ENCODE measurements around the gene PTPRF.
"Not testable (repeated sequence)": the region's sequence is repeated elsewhere in the genome, so short reads cannot be mapped to it uniquely, and the experiment has no call there.

PTPRF gene

DNA sequence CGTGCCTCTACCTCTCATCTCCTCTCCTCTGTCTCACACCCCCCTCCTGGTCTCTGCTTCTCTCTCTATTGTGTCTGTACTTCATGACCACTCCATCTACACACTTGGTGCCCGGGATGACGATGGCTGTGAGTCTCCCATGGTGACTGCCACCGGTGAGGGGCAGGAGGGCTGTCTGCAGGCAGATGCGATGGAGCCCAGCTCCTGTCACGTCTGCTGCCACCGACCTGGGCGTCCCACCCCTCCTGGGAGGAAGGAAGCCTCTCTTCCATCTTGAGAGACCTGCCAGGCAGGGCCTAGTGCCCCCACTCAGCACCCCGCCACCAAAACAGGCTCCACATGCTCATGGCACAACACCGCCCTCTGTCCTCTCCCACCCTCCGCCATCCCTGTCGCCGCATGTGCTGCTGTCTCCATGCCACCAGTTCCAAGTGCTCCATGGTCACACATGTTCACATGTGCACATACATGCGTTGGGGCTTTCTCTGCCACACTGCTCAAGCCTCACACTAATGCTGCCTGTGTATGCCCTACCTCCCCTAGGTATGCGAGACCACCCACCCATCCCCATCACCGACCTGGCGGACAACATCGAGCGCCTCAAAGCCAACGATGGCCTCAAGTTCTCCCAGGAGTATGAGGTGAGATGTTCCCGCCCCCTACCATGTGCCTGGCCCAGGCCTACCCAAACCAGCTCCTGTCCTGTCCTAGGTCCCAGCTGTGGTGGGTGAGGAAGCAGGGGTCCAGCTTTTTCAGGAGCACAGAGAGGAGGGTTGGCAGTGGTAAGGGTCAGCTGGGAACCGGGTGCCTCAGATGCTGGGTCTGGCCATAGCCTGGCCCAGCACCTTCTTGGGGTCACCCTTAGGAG is 82.6 kb downstream of the PTPRF start:
- no peak for DNase-seq

DNA sequence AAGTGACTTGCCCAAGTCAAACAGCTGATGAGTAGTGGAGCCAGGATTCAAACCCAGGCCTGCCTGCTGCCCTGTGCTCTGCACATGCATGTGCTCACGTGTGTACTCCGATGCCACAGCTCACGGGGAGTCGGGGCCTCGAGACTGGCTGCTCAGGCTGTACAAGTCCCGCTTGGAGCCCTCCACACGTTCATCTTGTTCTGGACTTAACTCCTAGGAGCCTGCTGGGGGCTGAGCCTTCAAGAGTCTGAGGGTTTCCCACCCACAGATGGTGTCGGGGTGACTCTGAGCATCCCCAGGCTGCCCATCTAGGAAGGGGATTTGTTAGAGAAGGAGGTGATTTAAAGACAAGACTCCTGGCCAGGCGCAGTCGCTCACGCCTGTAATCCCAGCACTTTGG is 83.5 kb downstream of the PTPRF start:
- no peak for DNase-seq

DNA sequence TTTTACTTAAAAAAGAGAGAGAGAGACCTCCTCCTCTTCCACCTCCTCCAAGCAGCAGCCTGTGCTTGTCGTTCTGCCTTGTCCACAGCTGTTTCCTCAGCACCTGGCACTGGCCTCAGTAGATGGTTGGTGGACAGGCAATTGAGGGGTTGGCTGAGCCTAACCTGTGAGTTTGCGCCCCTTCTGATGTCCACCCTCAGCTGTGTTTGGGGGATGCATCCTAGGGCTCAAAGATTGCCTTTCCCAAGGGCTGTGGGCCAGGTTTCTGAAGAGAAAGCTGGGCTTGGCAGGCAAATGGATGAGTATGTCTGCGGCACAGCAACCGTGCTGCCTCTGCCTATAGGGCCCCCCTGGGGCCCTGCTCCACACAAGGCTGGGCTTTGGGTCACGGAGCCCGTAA is 84.2 kb downstream of the PTPRF start:
- DNase-seq, result no peak

DNA sequence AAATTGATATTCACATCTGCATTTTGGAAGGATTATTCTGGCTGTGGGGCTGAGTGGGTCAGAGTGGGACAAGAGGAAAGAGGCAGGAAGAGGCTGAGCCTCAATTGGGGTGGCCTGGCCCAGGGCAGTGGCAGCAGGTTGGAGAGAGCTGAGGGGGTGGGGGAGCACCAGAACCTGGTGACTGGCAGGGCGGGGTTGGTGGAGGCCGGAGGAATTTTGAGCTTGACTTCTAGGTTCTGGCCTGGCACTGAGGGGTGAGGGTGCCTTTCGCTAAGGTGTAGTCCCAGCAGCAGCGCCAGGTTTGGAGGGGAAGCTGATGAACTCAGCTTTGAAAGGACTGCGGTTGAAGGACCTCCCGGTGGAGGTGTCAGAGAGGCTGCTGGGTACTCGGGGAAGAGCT is 85.7 kb downstream of the PTPRF start:
- no peak for DNase-seq

DNA sequence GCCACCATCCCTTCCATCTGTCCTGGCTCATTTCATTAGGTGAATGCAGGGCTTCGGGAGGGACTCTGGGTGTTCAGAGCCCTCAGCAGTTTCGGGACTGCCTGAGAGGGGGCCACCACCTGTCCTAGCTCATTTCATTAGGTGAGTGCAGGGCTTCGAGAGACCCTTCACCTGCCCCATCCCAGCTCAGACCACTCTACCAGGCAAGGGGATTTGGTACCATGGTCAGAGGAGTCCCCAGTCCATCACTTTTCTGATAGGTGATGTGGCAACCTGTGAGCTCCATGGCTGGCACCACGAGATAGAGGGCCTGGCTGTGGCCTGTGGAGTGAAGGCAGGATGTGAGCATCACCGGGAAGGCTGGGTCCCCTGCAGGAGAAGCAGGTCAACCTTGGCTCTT is 86.3 kb downstream of the PTPRF start:
- DNase-seq, result no peak

DNA sequence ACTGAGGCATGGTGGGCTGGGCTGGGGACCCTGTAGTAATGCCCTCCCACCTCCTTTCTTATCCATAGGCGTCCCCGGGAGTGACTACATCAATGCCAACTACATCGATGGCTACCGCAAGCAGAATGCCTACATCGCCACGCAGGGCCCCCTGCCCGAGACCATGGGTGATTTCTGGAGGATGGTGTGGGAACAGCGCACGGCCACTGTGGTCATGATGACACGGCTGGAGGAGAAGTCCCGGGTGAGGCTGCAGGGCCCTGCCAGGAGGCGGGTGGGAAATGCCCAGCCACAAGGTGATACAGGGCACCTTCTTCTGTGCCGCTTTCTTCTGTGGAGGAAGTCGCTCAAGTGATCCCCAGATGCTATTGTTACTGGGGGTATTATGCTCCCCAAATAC is 87.0 kb downstream of the PTPRF start:
- no peak for DNase-seq

DNA sequence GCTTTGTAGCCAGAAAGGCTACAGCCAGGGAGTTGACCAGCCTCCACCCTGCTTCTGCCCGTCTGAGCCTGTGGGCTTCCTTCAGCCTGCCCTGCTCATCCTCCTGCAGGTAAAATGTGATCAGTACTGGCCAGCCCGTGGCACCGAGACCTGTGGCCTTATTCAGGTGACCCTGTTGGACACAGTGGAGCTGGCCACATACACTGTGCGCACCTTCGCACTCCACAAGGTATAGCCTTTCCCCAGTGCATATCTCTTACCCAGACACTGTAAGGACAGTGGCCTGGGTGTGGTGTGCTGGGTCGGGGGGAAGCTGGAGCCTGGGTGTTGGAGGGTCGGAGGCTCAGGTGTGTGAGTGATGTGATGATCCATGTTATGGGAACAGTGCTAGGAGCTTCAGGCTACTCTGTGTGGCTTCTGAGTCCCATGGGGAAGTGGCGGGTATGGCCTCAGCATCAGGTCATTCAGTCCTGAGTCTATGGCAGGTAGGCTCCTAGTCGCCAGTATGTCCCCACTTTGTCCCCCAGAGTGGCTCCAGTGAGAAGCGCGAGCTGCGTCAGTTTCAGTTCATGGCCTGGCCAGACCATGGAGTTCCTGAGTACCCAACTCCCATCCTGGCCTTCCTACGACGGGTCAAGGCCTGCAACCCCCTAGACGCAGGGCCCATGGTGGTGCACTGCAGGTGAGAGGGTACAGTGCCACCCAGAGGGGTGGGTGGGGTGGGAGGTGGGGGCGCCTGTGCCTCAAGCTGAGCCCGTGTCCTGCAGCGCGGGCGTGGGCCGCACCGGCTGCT is 88.0 kb downstream of the PTPRF start:
- DNase-seq, result no peak

DNA sequence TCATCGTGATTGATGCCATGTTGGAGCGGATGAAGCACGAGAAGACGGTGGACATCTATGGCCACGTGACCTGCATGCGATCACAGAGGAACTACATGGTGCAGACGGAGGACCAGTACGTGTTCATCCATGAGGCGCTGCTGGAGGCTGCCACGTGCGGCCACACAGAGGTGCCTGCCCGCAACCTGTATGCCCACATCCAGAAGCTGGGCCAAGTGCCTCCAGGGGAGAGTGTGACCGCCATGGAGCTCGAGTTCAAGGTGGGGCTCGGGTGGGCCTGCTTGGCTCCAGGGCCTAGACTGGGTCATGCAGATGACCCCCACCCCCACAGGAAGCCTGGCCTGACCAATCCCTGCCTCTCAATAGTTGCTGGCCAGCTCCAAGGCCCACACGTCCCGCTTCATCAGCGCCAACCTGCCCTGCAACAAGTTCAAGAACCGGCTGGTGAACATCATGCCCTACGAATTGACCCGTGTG is 88.7 kb downstream of the PTPRF start:
- DNase-seq, result no peak

DNA sequence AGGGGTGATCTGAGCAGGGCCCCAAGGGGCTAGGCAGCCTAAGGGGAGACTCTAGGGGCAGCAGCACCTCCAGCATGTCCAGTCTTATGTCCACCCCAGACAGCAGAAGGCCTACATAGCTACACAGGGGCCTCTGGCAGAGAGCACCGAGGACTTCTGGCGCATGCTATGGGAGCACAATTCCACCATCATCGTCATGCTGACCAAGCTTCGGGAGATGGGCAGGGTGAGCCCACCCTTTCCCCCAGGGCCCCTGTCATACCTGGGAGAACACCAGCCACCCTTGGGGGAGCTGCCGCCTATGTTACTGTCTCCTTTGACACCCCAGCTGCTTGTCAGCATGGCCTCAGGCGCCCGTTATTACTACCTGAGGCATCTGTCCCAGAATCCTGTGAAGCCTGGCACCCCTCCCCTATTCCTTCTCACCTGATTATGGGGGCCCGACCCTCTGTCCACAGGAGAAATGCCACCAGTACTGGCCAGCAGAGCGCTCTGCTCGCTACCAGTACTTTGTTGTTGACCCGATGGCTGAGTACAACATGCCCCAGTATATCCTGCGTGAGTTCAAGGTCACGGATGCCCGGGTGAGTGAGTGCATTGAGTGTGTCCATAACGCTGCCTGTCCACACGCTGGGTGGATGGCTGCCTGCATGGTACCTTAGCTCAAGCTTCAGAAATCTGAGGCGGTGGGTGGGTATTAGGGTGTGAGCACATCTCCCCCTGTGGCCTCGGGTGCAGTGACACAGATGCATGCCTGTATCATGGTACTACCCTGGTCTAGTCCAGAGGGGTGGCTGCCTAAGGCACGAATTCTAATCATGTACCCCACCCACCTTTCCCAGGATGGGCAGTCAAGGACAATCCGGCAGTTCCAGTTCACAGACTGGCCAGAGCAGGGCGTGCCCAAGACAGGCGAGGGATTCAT is 89.6 kb downstream of the PTPRF start:
- no peak for DNase-seq

DNA sequence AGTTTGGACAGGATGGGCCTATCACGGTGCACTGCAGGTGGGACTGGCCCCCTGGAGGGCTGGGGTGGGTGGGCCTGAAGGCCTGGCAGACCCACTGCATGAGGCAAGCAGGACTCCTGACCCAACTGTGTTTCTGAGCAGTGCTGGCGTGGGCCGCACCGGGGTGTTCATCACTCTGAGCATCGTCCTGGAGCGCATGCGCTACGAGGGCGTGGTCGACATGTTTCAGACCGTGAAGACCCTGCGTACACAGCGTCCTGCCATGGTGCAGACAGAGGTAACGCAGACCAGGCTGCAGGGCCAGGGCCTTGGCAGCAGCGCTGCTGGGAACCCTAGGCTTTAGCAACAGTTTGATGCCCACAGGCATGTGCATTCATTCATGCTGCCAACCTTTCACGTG is 90.3 kb downstream of the PTPRF start:
- no peak for DNase-seq

DNA sequence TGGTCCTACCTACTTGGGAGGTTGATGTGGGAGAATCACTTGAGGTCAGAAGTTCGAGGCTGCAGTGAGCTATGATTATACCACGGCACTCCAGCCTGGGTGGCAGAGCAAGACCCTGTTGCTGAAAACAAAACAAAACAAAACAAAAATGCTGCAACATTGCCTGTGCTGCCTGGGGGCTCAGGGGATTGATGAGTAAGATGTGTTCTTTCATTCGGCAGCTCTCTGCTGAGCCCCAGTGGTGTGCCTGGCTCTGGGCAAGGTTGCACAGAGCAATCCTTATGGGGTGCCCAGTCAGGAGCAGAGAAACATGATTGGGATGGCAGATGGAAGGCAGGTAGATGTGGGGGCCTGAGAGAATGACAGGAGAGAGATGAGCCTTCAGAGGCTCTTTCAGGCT is 90.7 kb downstream of the PTPRF start:
- no peak for DNase-seq

DNA sequence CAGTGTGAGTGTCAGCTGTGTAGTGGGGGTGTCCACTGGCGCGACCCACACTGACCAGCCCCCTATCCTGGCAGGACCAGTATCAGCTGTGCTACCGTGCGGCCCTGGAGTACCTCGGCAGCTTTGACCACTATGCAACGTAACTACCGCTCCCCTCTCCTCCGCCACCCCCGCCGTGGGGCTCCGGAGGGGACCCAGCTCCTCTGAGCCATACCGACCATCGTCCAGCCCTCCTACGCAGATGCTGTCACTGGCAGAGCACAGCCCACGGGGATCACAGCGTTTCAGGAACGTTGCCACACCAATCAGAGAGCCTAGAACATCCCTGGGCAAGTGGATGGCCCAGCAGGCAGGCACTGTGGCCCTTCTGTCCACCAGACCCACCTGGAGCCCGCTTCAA is 91.2 kb downstream of the PTPRF start:
- no peak for DNase-seq

DNA sequence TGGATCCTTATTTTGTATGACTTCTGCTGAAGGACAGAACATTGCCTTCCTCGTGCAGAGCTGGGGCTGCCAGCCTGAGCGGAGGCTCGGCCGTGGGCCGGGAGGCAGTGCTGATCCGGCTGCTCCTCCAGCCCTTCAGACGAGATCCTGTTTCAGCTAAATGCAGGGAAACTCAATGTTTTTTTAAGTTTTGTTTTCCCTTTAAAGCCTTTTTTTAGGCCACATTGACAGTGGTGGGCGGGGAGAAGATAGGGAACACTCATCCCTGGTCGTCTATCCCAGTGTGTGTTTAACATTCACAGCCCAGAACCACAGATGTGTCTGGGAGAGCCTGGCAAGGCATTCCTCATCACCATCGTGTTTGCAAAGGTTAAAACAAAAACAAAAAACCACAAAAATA is 91.8 kb downstream of the PTPRF start:
- DNase-seq, result no peak

DNA sequence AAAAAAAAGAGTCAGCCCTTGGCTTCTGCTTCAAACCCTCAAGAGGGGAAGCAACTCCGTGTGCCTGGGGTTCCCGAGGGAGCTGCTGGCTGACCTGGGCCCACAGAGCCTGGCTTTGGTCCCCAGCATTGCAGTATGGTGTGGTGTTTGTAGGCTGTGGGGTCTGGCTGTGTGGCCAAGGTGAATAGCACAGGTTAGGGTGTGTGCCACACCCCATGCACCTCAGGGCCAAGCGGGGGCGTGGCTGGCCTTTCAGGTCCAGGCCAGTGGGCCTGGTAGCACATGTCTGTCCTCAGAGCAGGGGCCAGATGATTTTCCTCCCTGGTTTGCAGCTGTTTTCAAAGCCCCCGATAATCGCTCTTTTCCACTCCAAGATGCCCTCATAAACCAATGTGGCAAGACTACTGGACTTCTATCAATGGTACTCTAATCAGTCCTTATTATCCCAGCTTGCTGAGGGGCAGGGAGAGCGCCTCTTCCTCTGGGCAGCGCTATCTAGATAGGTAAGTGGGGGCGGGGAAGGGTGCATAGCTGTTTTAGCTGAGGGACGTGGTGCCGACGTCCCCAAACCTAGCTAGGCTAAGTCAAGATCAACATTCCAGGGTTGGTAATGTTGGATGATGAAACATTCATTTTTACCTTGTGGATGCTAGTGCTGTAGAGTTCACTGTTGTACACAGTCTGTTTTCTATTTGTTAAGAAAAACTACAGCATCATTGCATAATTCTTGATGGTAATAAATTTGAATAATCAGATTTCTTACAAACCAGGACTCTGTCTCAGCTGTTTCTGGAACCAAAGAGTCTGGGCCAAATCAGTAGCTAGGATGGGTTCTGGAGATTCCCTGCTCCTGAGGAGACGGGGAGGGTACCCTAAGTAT is 92.5 kb downstream of the PTPRF start:
- no peak for DNase-seq

DNA sequence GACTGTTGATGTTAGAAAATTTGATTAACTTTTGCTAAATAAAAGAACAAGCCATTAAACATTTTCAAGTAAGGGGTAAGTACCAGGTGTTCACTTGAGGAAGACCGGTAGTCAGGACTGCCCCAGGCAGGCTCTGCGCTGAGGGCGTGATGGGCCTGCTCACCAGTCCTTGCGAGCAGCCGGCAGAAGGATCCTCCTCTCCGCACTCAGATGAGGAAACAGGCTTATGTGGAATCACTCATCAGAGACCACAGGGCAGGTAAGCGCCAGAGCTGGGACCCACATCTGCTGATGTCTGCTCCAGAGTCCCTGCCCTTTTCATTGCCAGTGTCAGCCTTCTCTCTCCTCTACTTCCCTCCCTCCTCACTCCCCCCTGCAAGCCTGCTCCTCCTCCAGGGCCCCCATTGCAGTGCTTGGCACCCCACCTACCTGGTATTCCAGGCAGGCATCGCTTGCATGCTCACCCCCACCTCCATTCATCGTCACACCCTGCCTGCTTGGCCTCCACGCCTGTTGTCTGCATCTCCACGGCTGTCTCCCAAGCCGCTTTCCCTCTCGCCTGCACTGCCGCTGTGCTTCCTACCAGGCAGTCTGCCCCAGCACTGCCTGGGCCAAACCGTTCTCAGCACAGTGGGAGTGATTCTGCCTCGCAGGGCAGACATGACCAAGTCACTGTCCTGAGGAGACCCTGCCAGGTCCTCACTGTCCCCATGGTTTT is 94.5 kb downstream of the PTPRF start:
- no peak for DNase-seq

DNA sequence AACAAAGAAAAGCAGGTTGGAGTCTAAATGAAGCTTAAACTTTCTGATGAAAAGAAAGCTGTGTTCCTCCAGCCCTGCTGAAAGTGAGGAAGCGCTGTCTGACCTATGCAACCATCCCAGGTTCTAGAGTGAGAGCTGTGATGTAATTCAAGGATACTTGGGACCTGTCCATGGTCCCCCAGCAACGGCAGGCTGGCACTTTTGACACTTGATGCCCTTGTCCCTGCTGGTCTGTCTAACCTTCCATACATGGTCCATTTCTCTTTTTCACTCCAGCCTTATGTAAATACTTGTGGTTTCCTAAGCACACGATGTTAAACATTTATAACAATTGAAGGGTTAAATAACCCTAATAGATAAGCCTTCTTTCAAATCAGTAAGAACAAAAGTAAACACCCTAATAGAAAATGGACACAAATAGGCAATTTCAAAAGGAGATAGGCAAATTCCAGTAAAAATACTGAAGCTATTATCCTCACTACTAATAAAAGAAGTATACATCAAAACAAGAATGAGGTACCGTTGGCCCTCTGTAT is 101.5 kb downstream of the PTPRF start:
- DNase-seq, result no peak

DNA sequence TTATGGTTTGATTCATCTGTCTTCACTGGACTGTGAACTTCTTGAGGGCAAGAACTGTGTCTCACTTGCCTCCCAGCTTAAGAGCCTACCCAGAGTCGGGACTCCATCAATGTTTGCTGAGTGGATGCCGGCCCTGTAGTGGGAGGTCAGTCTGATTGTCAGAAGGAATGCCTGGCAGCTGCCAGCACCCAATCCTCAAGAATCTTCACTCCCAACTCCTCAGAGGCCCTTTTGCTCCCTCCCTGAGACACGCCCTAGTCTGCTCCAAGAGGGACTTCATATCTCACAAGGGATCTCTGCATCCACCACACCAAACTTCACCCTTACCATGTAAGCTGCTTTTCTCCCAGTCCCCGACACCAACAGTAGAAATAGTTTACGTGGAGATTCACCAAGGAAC is 104.0 kb downstream of the PTPRF start:
- DNase-seq, result no peak

DNA sequence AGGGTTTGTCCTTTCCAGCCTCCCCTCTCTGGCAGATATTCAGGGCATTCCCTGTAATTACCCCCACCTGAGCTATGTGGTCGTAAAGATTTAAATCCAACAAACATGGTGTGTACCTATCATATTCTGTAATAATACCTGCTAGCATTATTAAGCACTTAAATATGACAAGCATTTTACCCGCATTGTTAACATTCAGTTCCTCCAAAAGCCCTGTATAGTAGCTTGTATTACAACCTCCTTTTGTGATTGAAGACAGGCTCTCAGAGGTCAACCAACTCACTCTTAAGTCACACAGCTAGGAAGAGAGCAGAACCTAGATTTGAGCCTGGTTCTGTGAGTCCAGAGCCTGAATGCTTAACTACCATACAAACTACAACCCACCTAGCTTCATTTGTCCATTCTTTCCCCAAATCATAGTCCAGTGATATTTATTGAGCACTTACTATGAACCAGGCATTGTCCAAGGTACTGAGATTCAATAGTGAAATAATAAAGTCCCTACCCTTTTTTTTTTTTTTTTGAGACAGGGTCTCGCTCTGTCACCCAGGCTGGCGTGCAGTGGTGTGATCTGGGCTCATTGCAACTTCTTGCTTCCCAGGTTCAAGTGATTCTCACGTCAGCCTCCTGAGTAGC is 105.4 kb downstream of the PTPRF start:
- DNase-seq, result no peak

DNA sequence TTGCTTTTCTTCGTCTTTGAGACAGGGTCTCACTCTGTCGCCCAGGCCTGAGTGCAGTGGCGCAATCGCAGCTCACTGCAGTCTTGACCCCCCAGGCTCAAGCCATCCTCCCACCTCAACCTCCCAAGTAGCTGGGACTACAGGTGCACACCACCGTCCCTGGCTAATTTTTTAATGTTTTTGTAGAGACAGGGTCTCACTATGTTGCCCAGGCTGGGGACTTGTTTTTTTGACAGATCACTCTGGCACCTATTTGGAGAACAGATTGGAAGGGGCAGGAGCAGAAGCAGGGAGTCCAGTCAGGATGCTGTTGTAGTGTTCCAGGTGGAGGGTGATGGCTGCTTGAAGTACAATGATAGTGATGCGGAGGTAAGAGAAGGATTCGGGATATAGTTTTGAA is 106.6 kb downstream of the PTPRF start:
- no peak for DNase-seq

DNA sequence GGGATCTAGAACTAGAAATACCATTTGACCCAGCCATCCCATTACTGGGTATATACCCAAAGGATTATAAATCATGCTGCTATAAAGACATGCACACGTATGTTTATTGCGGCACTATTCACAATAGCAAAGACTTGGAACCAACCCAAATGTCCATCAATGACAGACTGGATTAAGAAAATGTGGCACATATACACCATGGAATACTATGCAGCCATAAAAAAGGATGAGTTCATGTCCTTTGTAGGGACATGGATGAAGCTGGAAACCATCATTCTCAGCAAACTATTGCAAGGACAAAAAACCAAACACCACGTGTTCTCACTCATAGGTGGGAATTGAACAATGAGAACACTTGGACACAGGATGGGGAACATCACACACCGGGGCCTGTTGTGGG is 107.7 kb downstream of the PTPRF start:
- not testable (repeated sequence) for DNase-seq
